Heart right ventricle (tissue), 16 donors: ENCODE data around the gene WTIP. TPM values are rescaled to one million over a fixed set of nuclear protein-coding genes. Genes with fewer than 3 reads are reported as not detected.
A peak's percentile ranks its signal among the peaks of the same experiment; 100 is the strongest.

ENCODE experiments used
- ATAC-seq, 8 donors: fragments of 200-7000 bp; cut with Tn5 transposase; one replicate each; pipeline ENCODE4 v1.9.1; 2020; ENCODE audit warnings: mild to moderate bottlenecking in 8 of 8, moderate library complexity in 8 of 8, moderate number of reproducible peaks in 1 of 8
- DNase-seq, 2 donors: peaks; one replicate each; pipeline ENCODE4 v3.0.0-alpha.2; 2020
- H3K27ac ChIP-seq, 10 donors: fragments of 200-600 bp; sonication (generic) in 2 of 10; one replicate each; pipeline versions ENCODE4 v1.5.0 to v1.8.0; 2020 to 2022; ENCODE audit warnings: mild to moderate bottlenecking in 3 of 10
- H3K27me3 ChIP-seq, 7 donors: fragments of 200-600 bp; one replicate each; pipeline ENCODE4 v1.8.0; 2021 to 2022; ENCODE audit warnings: mild to moderate bottlenecking in 2 of 7
- H3K36me3 ChIP-seq, 9 donors: fragments of 200-600 bp; sonication (generic) in 1 of 9; one replicate each; pipeline versions ENCODE4 v1.5.0 to v1.8.0; 2020 to 2022; ENCODE audit warnings: mild to moderate bottlenecking in 2 of 9
- H3K4me1 ChIP-seq, 9 donors: fragments of 200-600 bp; sonication (generic) in 1 of 9; one replicate each; pipeline versions ENCODE4 v1.5.0 to v1.8.0; 2020 to 2022; ENCODE audit warnings: mild to moderate bottlenecking in 4 of 9
- H3K4me3 ChIP-seq, 10 donors: fragments of 200-600 bp; sonication (generic) in 2 of 10; one replicate each; pipeline versions ENCODE4 v1.5.0 to v1.8.0; 2020 to 2022; ENCODE audit warnings: mild to moderate bottlenecking in 7 of 10, moderate library complexity in 2 of 10
- H3K9me3 ChIP-seq, 11 donors: fragments of 200-600 bp in 10 of 11; sonication (generic) in 2 of 11; one replicate each; pipeline versions ENCODE4 v1.5.0 to v1.8.0; 2013 to 2022; ENCODE audit warnings: mild to moderate bottlenecking in 2 of 11, control low read depth in 1 of 11, moderate library complexity in 1 of 11
- CTCF ChIP-seq, 9 donors: fragments of 200-600 bp; sonication (generic) in 2 of 9; IDR thresholded peaks; one replicate each; pipeline versions ENCODE4 v1.5.0 to v1.8.0; 2021 to 2022; ENCODE audit warnings: antibody characterized with exemption in 9 of 9, mild to moderate bottlenecking in 5 of 9, moderate library complexity in 1 of 9
- WGBS, 2 donors: extraction: QIAGEN DNeasy Blood & Tissue Kit; methylation state at CpG; one replicate each; pipeline ENCODE4 v1.1.7; 2013; ENCODE audit warnings: inconsistent platforms in 1 of 2; 5-methylcytosine and 5-hydroxymethylcytosine counted together
- intact Hi-C, 10 donors: fragments of 100-400 bp; cut with DNase I; formaldehyde crosslinking; loops; one replicate each; pipeline versions ENCODE4 v1.11.1 to v1.14.2; 2022
- polyA plus RNA-seq, 2 donors: library from polyadenylated mRNA; stranded (reverse); fragments of 200-250 nt; gene quantifications; one replicate each; pipeline ENCODE4 v1.2.3, GENCODE V29; 2013
- total RNA-seq, 10 donors: library from RNA; stranded (reverse); fragmentation: NEBNext Ultra II Directional in 3 of 10; extraction: Animal tissue kit (Norgen Biotek cat#: 25700) in 3 of 10; gene quantifications; one replicate each; pipeline versions ENCODE4 v1.2.1 to v1.2.4, GENCODE V29; 2021 to 2023
- donor health status: Arrhythmogenic right ventricular cardiomyopathy.
- donor health status: ischemic (EF 13 %, LVEDD 7.1; RV severe dilation, severe dysfunction).
- donor health status: healthy with polysubstance abuse.
- donor health status: DM: no; HTN: yes; CAD: no.
- donor health status: DM: no; HTN: no; CAD: no.
- donor health status: ischemic (EF 25% LVEDD 6.9; RV normal size, moderate dysfunction).
- donor health status: ischemic (EF 25% LVEDD 5.7; RV mildly dilated, moderate dysfunction).
- donor health status: healthy.
- donor health status: DM: yes; HTN: yes; CAD: no.
- donor health status: Ischemic cardiomyopathy.
- donor health status: ischemic (EF 35%, LVEDD 5.7; RV mildly dilated, moderate dysfunction).
- donor health status: nonischemic (EF 11% LVEDD 7.7; RV severe dilation, severe dysfunction).
- donor health status: DM: yes; HTN: yes; CAD: no.
- donor health status: PGD.
- donor health status: ischemic (EF 29% LVEDD 5.4; RV normal size, mild dysfunction).
- donor health status: nonischemic (EF 23%, LVEDD 6.1; RV moderate dilation, normal function).

Gene WTIP
- total and polyA plus RNA-seq, 12 donors, result 4.8 to 30.0 (median 22.7) TPM

GRCh38 chr19:34549833-34550232, 68.3 kb downstream of the WTIP start:
- intact Hi-C loops, result loop anchor here in 1 of 10 donors (10.0 kb wide), 1 partner anchor 725 kb away; no protein-coding TSS in a partner anchor
- 57 to 75% methylated on average over 2 of the region's 2 CpGs for WGBS, 2 donors
- Histone ChIP-seq H3K36me3 (no peaks in the 10 kb centered on the region), H3K9me3 (peaks cover 0 to 25% (median 16%) of the 10 kb centered on the region in 11 donors), H3K27me3 (peaks cover 0 to 12% (median 0%) of the 10 kb centered on the region in 7 donors), H3K4me3 (no peak overlapping the region), H3K4me1 (no peaks in the 10 kb centered on the region), H3K27ac (no peak overlapping the region)
- ATAC-seq, result no peak
- no peak for TF ChIP-seq CTCF (IDR thresholded peaks at IDR 0.05)
- DNase-seq, result no peak

GRCh38 chr19:34555447-34555846, 73.9 kb downstream of the WTIP start:
- peak in 3 of 9 donors; percentile 12 to 25 (median 17) for TF ChIP-seq CTCF (IDR thresholded peaks at IDR 0.05)
- DNase-seq (no peak), ATAC-seq (peak in 1 of 8 donors; percentile 20)
- 65 to 71% methylated on average over 6 of the region's 6 CpGs for WGBS, 2 donors
- peaks cover 0 to 6% (median 2%) of the 10 kb centered on the region in 11 donors for H3K9me3 ChIP-seq
- intact Hi-C loops, result loop anchor here in 7 of 10 donors (5.0 kb wide), 1 partner anchor 157 kb away; no protein-coding TSS in a partner anchor
- peaks cover 0 to 20% (median 12%) of the 10 kb centered on the region in 7 donors for H3K27me3 ChIP-seq
- H3K36me3 ChIP-seq, result no peaks in the 10 kb centered on the region
- no peaks in the 10 kb centered on the region for H3K4me1 ChIP-seq
- H3K27ac ChIP-seq, result no peak overlapping the region
- no peak overlapping the region for H3K4me3 ChIP-seq

GRCh38 chr19:34556488-34556887, 74.9 kb downstream of the WTIP start:
- H3K27me3 ChIP-seq, result peaks cover 0 to 20% (median 12%) of the 10 kb centered on the region in 7 donors
- H3K4me1 ChIP-seq, result no peaks in the 10 kb centered on the region
- no peak overlapping the region for H3K4me3 ChIP-seq
- DNase-seq (peak in 1 of 2 donors; percentile 20), ATAC-seq (peak in 5 of 8 donors; percentile 19 to 89 (median 55))
- no peaks in the 10 kb centered on the region for H3K9me3 ChIP-seq
- no peaks in the 10 kb centered on the region for H3K36me3 ChIP-seq
- 2 to 4% methylated on average over 3 of the region's 3 CpGs for WGBS, 2 donors
- intact Hi-C loops, result loop anchor here in 7 of 10 donors (5.0 kb wide), 1 partner anchor 156 kb away; no protein-coding TSS in a partner anchor
- TF ChIP-seq CTCF (IDR thresholded peaks at IDR 0.05), result peak; percentile 15 to 66 (median 54)
- H3K27ac ChIP-seq, result no peak overlapping the region

- TF ChIP-seq CTCF (IDR thresholded peaks at IDR 0.05), result no peak
- no peak for ATAC-seq
- 73 to 78% methylated on average over 12 of the region's 12 CpGs for WGBS, 2 donors
- peaks cover 0 to 18% (median 5%) of the 10 kb centered on the region in 7 donors for H3K27me3 ChIP-seq
- DNase-seq, result no peak
- H3K9me3 ChIP-seq, result peaks cover 0 to 11% (median 0%) of the 10 kb centered on the region in 11 donors
- H3K4me3 ChIP-seq, result no peak overlapping the region
- no peak overlapping the region for H3K27ac ChIP-seq
- no peaks in the 10 kb centered on the region for H3K4me1 ChIP-seq
- H3K36me3 ChIP-seq, result no peaks in the 10 kb centered on the region
- intact Hi-C loops, result loop anchor here in 7 of 10 donors (5.0 kb wide), 1 partner anchor 153 kb away; no protein-coding TSS in a partner anchor
Observed at GRCh38 chr19:34559045-34559444, 77.5 kb downstream of the WTIP start.
